Measurements from ENCODE around the gene OSBPL10.
"Not testable (repeated sequence)": the region's sequence is repeated elsewhere in the genome, so short reads cannot be mapped to it uniquely, and the experiment has no call there.

OSBPL10 gene

GRCh38 chr3:31885235-31885634 lies 95.8 kb downstream of the OSBPL10 start:
- DNase-seq, result no peak

- DNase-seq, result no peak
These were observed 96.8 kb downstream of the OSBPL10 start for GRCh38 chr3:31884251-31884650.

GRCh38 chr3:31882895-31883294 lies 98.2 kb downstream of the OSBPL10 start:
- DNase-seq, result no peak

- DNase-seq, result no peak
These were observed 98.6 kb downstream of the OSBPL10 start for GRCh38 chr3:31882431-31882830.

- no peak for DNase-seq
These were observed 100.5 kb downstream of the OSBPL10 start for GRCh38 chr3:31880482-31881078.

- peak; percentile 35 for DNase-seq
These were observed 101.0 kb downstream of the OSBPL10 start for GRCh38 chr3:31880020-31880419.

- DNase-seq, result no peak
These were observed 101.7 kb downstream of the OSBPL10 start for GRCh38 chr3:31879365-31879764.

- no peak for DNase-seq
These were observed 102.7 kb downstream of the OSBPL10 start for GRCh38 chr3:31878231-31878838.

- DNase-seq, result peak; percentile 89
These were observed 104.7 kb downstream of the OSBPL10 start for GRCh38 chr3:31876331-31876730.

- no peak for DNase-seq
These were observed 105.6 kb downstream of the OSBPL10 start for GRCh38 chr3:31875437-31875836.

- no peak for DNase-seq
These were observed 107.7 kb downstream of the OSBPL10 start for GRCh38 chr3:31873254-31873820.

- DNase-seq, result no peak
These were observed 109.0 kb downstream of the OSBPL10 start for GRCh38 chr3:31871939-31872507.

- not testable (repeated sequence) for DNase-seq
These were observed 111.0 kb downstream of the OSBPL10 start for GRCh38 chr3:31870111-31870510.

- DNase-seq, result no peak
These were observed 112.8 kb downstream of the OSBPL10 start for GRCh38 chr3:31868236-31868635.

- no peak for DNase-seq
These were observed 118.3 kb downstream of the OSBPL10 start for GRCh38 chr3:31862666-31863279.

- no peak for DNase-seq
These were observed 119.2 kb downstream of the OSBPL10 start for GRCh38 chr3:31861826-31862225.

GRCh38 chr3:31860642-31861041 lies 120.4 kb downstream of the OSBPL10 start:
- DNase-seq, result not testable (repeated sequence)

- DNase-seq, result no peak
These were observed 121.8 kb downstream of the OSBPL10 start for GRCh38 chr3:31859245-31859644.

GRCh38 chr3:31858439-31858838 lies 122.6 kb downstream of the OSBPL10 start:
- no peak for DNase-seq

- DNase-seq, result no peak
These were observed 127.5 kb downstream of the OSBPL10 start for GRCh38 chr3:31853580-31853979.

GRCh38 chr3:31851278-31851677 lies 129.8 kb downstream of the OSBPL10 start:
- DNase-seq, result no peak

- DNase-seq, result no peak
These were observed 132.2 kb downstream of the OSBPL10 start for GRCh38 chr3:31848911-31849310.

GRCh38 chr3:31848163-31848818 lies 132.8 kb downstream of the OSBPL10 start:
- DNase-seq, result no peak

All from kidney glomerular epithelial cell (primary cell).